HL-60 (cell line): ENCODE results near the gene AASDH.

Experiments
- DNase-seq, 2 experiments: peaks; one replicate each; pipeline ENCODE4 v3.0.0-alpha.2; 2010 to 2020; ENCODE audit warnings: low read depth in 1 of 2, low spot score in 1 of 2
- H3K27ac ChIP-seq: fragments of 250-450 bp; sonication (Bioruptor Pico); replicated peaks from 2 replicates; pipeline ENCODE4 v1.5.1; 2020; ENCODE audit warnings: mild to moderate bottlenecking, moderate library complexity
- H3K27me3 ChIP-seq: fragments of 250-450 bp; sonication (Bioruptor Pico); 2 replicates; pipeline ENCODE4 v1.5.1; 2021; ENCODE audit warnings: mild to moderate bottlenecking, moderate library complexity; ENCODE audit not compliant: insufficient read depth, poor library complexity, severe bottlenecking
- H3K4me3 ChIP-seq: replicated peaks from 2 replicates; pipeline ENCODE4 v1.5.1; 2011; ENCODE audit warnings: mild to moderate bottlenecking, control low read depth, low read length; ENCODE audit not compliant: insufficient read depth
- GABPA ChIP-seq: IDR thresholded peaks from 2 replicates; pipeline ENCODE4 v1.6.1; 2012; ENCODE audit warnings: low read depth
- POLR2AphosphoS5 ChIP-seq: IDR thresholded peaks from 2 replicates; pipeline ENCODE4 v1.6.1; 2012; ENCODE audit warnings: low read depth
- SPI1 ChIP-seq: IDR thresholded peaks from 2 replicates; pipeline ENCODE4 v1.6.1; 2012; ENCODE audit warnings: low read depth, mild to moderate bottlenecking, borderline replicate concordance
- TF ChIP-seq, protein P1 (sequence below): IDR thresholded peaks from one replicate; pipeline ENCODE4 v1.5.1; 2011; ENCODE audit warnings: low read length, control low read depth, inconsistent platforms; ENCODE audit not compliant: insufficient read depth
- TF ChIP-seq, protein P2 (sequence below): IDR thresholded peaks from 2 replicates; pipeline ENCODE4 v1.6.1; 2012; ENCODE audit warnings: low read depth; ENCODE audit not compliant: insufficient replicate concordance

The AASDH gene

DNA sequence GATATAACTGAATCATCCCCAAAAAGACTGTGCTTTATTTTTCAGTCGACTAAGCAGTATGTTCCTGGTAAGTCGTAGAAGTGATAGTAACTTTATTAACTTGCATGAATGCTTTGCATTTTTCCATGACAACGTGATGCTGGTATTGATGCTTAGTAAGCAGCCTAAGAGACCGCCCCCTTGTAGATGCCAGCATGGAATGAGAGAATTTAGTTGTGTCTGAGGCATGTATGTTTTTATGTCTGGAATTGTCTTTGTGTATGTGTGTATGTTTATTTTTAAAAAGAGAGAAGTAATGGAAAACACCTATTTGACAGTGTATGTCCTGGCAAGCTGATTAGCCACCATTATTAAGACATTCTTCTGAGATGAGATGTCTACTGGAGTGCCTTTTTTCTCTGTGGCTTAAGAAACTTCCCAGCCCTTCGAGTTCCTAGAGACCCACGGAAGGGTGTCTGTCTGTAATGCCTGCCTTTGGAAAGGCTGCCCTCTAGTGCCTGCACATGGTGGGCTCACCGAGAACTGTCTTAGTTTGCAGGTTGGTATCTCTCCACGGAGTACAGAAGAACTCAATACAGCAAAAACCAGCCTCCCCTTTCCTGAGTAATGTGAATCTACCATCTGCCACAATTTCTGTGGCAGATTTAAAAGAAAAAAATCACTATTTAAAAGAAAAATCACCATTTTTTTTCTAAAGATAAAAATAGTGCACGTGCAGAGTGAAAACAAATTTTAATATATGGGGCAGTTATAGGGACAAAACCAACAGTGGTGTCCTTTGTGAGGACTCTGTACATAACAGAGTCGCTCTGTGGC lies 85.9 kb downstream of the AASDH start:
- DNase-seq = peak; percentile 23 to 73
- H3K27ac ChIP-seq = no peak overlapping the region
- H3K4me3 ChIP-seq = no peak overlapping the region
- no peaks in the 10 kb centered on the region for H3K27me3 ChIP-seq
- TF ChIP-seq, protein P1, sequence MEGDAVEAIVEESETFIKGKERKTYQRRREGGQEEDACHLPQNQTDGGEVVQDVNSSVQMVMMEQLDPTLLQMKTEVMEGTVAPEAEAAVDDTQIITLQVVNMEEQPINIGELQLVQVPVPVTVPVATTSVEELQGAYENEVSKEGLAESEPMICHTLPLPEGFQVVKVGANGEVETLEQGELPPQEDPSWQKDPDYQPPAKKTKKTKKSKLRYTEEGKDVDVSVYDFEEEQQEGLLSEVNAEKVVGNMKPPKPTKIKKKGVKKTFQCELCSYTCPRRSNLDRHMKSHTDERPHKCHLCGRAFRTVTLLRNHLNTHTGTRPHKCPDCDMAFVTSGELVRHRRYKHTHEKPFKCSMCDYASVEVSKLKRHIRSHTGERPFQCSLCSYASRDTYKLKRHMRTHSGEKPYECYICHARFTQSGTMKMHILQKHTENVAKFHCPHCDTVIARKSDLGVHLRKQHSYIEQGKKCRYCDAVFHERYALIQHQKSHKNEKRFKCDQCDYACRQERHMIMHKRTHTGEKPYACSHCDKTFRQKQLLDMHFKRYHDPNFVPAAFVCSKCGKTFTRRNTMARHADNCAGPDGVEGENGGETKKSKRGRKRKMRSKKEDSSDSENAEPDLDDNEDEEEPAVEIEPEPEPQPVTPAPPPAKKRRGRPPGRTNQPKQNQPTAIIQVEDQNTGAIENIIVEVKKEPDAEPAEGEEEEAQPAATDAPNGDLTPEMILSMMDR = peak; percentile 91
- TF ChIP-seq, protein P2, sequence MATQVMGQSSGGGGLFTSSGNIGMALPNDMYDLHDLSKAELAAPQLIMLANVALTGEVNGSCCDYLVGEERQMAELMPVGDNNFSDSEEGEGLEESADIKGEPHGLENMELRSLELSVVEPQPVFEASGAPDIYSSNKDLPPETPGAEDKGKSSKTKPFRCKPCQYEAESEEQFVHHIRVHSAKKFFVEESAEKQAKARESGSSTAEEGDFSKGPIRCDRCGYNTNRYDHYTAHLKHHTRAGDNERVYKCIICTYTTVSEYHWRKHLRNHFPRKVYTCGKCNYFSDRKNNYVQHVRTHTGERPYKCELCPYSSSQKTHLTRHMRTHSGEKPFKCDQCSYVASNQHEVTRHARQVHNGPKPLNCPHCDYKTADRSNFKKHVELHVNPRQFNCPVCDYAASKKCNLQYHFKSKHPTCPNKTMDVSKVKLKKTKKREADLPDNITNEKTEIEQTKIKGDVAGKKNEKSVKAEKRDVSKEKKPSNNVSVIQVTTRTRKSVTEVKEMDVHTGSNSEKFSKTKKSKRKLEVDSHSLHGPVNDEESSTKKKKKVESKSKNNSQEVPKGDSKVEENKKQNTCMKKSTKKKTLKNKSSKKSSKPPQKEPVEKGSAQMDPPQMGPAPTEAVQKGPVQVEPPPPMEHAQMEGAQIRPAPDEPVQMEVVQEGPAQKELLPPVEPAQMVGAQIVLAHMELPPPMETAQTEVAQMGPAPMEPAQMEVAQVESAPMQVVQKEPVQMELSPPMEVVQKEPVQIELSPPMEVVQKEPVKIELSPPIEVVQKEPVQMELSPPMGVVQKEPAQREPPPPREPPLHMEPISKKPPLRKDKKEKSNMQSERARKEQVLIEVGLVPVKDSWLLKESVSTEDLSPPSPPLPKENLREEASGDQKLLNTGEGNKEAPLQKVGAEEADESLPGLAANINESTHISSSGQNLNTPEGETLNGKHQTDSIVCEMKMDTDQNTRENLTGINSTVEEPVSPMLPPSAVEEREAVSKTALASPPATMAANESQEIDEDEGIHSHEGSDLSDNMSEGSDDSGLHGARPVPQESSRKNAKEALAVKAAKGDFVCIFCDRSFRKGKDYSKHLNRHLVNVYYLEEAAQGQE = no peak
- TF ChIP-seq POLR2AphosphoS5 = no peak

DNA sequence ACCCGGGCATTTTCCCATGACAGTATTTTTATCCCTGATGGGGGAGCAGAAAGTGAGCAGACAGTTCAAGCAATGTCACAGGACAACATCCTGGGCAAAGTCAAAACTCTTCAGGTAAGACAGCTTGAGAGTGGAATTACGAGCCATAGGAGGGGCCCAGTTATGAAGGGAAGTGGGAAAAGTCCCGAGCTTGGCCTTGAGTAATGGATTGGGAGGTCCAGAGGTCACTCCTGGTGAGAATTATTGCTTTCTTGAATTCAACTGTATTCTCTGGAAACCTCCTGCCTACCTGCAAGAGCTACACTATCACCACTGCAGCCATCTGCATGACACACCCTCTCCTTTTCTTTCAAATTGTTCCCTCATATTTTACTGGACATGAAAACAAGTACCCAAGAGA lies 89.1 kb downstream of the AASDH start:
- Histone ChIP-seq H3K27ac (no peak overlapping the region), H3K4me3 (no peak overlapping the region), H3K27me3 (no peaks in the 10 kb centered on the region)
- TF ChIP-seq POLR2AphosphoS5 = no peak
- no peak for TF ChIP-seq SPI1
- TF ChIP-seq, protein P1 = no peak
- no peak for TF ChIP-seq GABPA
- TF ChIP-seq, protein P2 = no peak
- DNase-seq = no peak

- Histone ChIP-seq H3K27ac (no peak overlapping the region), H3K4me3 (no peak overlapping the region), H3K27me3 (no peaks in the 10 kb centered on the region)
- DNase-seq = no peak
- TF ChIP-seq GABPA = no peak
- TF ChIP-seq, protein P2 = no peak
- TF ChIP-seq, protein P1 = no peak
- TF ChIP-seq POLR2AphosphoS5 = no peak
- TF ChIP-seq SPI1 = no peak
Measured at GRCh38 chr4:56297776-56298175, 89.5 kb downstream of the AASDH start.
